Activated naive CD8-positive, alpha-beta T cell treated with anti-CD3 and anti-CD28 coated beads, Interleukin-2, amount 10 ng/mL, durations not matched to agents 7 days and 5 days (primary cell): ENCODE results near the gene PRSS56. TPM values are rescaled to one million over a fixed set of nuclear protein-coding genes. Genes with fewer than 3 reads are reported as not detected.
"Not testable (repeated sequence)": the region's sequence is repeated elsewhere in the genome, so short reads cannot be mapped to it uniquely, and the experiment has no call there.

Experiments
- ATAC-seq: fragments of 150-1000 bp; cut with Tn5 transposase; one replicate; pipeline ENCODE4 v1.10.0; 2021; ENCODE audit warnings: low read depth, moderate library complexity
- POLR2A ChIA-PET: fragments of 350-600 bp; sonication (Branson Sonifier 250); formaldehyde crosslinking; loops from one replicate; lab custom pipeline; 2021; ENCODE audit warnings: antibody characterized with exemption; lab: Charles Lee
- DNase-seq: peaks from one replicate; pipeline ENCODE4 v3.0.0; 2021
- H3K27ac Mint-ChIP-seq: one replicate; pipeline ENCODE4 v1.8.0; 2022; ENCODE audit warnings: mild to moderate bottlenecking, mixed read lengths
- H3K27me3 Mint-ChIP-seq: one replicate; pipeline ENCODE4 v1.8.0; 2022; ENCODE audit warnings: mild to moderate bottlenecking, moderate library complexity, mixed read lengths
- H3K36me3 Mint-ChIP-seq: one replicate; pipeline ENCODE4 v1.8.0; 2021; ENCODE audit warnings: mild to moderate bottlenecking, mixed read lengths
- H3K4me1 Mint-ChIP-seq: one replicate; pipeline ENCODE4 v1.8.0; 2021; ENCODE audit warnings: mixed read lengths
- H3K4me3 Mint-ChIP-seq: one replicate; pipeline ENCODE4 v1.8.0; 2022; ENCODE audit warnings: mild to moderate bottlenecking, moderate library complexity, mixed read lengths
- H3K9me3 Mint-ChIP-seq: one replicate; pipeline ENCODE4 v1.8.0; 2021; ENCODE audit warnings: mixed read lengths
- total RNA-seq, 2 experiments: library from RNA; stranded (reverse); gene quantifications; one replicate each; pipeline ENCODE4 v1.2.3, GENCODE V29; 2021

PRSS56 gene
- total RNA-seq, 2 experiments from 2014 or later: not detected

DNA sequence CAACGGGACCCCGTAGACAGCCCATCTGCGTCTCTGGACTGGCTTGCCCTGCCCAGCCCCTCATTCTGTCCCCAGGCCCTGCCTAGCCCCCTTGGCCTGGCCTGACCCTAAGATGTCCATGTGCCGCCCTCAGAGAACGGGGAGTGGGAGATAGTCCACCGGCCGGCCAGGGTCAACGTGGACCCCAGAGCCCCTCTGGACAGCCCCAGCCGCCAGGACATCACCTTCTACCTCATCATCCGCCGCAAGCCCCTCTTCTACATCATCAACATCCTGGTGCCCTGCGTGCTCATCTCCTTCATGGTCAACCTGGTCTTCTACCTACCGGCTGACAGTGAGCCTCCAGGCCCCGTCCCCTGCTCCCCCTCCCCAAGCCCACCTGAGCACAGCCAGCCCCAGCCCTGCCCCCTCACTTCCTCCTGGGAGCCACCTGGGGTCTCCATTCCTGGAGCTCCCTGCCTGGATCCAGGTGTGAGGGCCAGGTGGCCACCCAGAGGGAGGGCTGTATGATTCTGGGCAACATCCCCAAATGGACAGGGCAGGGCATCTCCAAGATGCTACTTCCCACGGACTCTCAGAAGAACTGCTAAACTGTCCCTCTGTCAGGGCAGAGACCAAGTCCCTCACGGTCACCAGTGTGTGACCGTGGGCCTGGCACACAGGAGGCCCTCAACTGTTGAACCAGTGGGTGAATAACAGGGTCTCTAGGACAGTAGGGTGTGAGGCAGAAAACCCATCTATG is 9.8 kb downstream of the PRSS56 start:
- Mint-ChIP-seq H3K9me3 (no peaks in the 10 kb centered on the region), H3K27ac (no peak overlapping the region), H3K27me3 (peaks cover 4% of the 10 kb centered on the region), H3K4me1 (peaks cover 8% of the 10 kb centered on the region), H3K36me3 (no peaks in the 10 kb centered on the region), H3K4me3 (no peak overlapping the region)
- POLR2A ChIA-PET: no interaction called here
- ATAC-seq (no peak), DNase-seq (no peak)

- H3K4me1 Mint-ChIP-seq: peaks cover 8% of the 10 kb centered on the region
- H3K9me3 Mint-ChIP-seq: no peaks in the 10 kb centered on the region
- H3K27me3 Mint-ChIP-seq: peaks cover 4% of the 10 kb centered on the region
- H3K4me3 Mint-ChIP-seq: no peak overlapping the region
- no peak overlapping the region for H3K27ac Mint-ChIP-seq
- POLR2A ChIA-PET: interaction anchor here (1.2 kb wide), 1 partner anchor 9 kb away, joined by 4 read pairs; the partner anchor contains the start of gene CHRNG
- DNase-seq (no peak), ATAC-seq (no peak)
- no peaks in the 10 kb centered on the region for H3K36me3 Mint-ChIP-seq
Observed at GRCh38 chr2:232530626-232531260, 10.6 kb downstream of the PRSS56 start.

DNA sequence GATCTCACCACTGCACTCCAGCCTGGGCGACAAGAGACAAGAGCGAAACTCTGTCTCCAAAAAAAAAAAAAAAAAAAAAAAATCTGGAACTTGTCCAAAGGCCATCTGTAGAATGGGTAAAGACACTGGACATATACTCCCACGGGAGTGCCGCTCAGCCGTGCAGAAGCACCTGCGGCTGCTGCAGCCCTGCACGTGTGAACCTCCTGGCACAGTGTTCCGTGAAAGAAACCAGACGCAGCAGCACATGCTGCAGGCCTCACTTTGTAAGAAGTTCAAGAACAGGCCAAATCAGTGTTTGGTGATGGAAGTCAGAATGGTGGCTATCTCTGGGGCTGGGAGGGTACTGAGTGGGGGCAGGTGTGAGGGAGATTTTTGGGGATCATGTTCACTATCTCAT is 12.2 kb downstream of the PRSS56 start:
- POLR2A ChIA-PET: no interaction called here
- Mint-ChIP-seq H3K4me3 (no peak overlapping the region), H3K36me3 (peaks cover 3% of the 10 kb centered on the region), H3K4me1 (peaks cover 8% of the 10 kb centered on the region), H3K27ac (no peak overlapping the region), H3K9me3 (peaks cover 2% of the 10 kb centered on the region), H3K27me3 (peaks cover 5% of the 10 kb centered on the region)
- ATAC-seq (no peak), DNase-seq (no peak)

GRCh38 chr2:232532821-232533220 is 12.6 kb downstream of the PRSS56 start:
- H3K36me3 Mint-ChIP-seq, POLR2A ChIA-PET, H3K27ac Mint-ChIP-seq, H3K4me3 Mint-ChIP-seq, H3K9me3 Mint-ChIP-seq, H3K4me1 Mint-ChIP-seq, H3K27me3 Mint-ChIP-seq, ATAC-seq: not testable (repeated sequence)
- DNase-seq: peak; percentile 22

DNA sequence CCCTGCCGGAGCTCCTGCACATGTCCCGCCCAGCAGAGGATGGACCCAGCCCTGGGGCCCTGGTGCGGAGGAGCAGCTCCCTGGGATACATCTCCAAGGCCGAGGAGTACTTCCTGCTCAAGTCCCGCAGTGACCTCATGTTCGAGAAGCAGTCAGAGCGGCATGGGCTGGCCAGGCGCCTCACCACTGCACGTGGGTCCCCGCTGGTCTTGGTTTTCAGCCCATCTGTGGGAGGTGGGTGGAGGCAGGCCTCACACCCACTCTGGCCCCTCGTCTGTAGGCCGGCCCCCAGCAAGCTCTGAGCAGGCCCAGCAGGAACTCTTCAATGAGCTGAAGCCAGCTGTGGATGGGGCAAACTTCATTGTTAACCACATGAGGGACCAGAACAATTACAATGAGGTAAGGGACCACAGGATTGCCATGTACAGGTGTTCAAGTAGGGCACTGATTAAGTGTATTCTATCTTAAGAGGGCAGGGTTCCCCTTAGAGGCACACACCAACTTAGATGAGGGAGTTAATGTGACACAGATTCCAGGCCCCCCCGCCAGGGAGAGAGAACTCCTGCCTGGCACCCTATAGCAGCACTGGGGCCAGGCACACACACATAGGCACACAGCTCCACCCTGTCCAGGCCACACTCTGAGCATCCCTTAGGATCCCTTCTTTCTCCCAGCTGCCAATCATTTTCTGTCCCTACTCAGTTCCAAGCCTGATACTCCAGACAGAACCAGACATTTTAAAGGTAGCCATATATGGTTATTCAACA is 13.9 kb downstream of the PRSS56 start:
- peaks cover 12% of the 10 kb centered on the region for H3K4me1 Mint-ChIP-seq
- H3K4me3 Mint-ChIP-seq: no peak overlapping the region
- POLR2A ChIA-PET: no interaction called here
- H3K27me3 Mint-ChIP-seq: peaks cover 7% of the 10 kb centered on the region
- peaks cover 2% of the 10 kb centered on the region for H3K9me3 Mint-ChIP-seq
- H3K36me3 Mint-ChIP-seq: peaks cover 3% of the 10 kb centered on the region
- no peak for ATAC-seq
- H3K27ac Mint-ChIP-seq: no peak overlapping the region
- DNase-seq: peak; percentile 20

DNA sequence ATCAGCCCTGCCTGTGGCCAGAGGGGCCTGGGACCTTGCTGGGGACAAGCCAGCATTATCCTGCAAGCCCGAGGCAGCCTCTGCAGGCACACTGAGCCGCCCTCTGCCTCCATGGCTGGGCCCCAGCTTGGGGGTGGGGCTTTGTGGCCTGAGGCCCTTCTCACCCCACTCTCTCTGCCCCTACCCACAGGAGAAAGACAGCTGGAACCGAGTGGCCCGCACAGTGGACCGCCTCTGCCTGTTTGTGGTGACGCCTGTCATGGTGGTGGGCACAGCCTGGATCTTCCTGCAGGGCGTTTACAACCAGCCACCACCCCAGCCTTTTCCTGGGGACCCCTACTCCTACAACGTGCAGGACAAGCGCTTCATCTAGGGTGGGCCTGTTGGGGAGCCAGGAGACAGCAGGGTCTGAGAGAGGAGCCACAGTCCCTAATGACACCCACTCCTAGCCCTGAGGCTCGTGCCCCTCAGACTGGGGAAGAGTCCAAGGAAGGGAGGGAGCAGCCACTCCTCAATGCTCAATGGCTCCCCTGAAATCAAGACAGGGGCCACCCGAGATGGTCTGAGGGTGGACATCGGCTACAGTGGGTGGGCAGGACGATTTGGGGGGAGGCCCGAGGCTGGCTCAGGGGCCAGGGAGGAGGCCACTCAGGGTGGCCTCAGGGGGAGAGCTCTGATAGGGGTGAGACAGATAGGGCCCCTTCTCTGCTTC is 14.9 kb downstream of the PRSS56 start:
- Mint-ChIP-seq H3K4me1 (peaks cover 9% of the 10 kb centered on the region), H3K4me3 (no peak overlapping the region), H3K27ac (no peak overlapping the region), H3K36me3 (peaks cover 3% of the 10 kb centered on the region), H3K9me3 (peaks cover 2% of the 10 kb centered on the region), H3K27me3 (peaks cover 7% of the 10 kb centered on the region)
- ATAC-seq: no peak
- peak; percentile 10 for DNase-seq
- POLR2A ChIA-PET: no interaction called here

DNA sequence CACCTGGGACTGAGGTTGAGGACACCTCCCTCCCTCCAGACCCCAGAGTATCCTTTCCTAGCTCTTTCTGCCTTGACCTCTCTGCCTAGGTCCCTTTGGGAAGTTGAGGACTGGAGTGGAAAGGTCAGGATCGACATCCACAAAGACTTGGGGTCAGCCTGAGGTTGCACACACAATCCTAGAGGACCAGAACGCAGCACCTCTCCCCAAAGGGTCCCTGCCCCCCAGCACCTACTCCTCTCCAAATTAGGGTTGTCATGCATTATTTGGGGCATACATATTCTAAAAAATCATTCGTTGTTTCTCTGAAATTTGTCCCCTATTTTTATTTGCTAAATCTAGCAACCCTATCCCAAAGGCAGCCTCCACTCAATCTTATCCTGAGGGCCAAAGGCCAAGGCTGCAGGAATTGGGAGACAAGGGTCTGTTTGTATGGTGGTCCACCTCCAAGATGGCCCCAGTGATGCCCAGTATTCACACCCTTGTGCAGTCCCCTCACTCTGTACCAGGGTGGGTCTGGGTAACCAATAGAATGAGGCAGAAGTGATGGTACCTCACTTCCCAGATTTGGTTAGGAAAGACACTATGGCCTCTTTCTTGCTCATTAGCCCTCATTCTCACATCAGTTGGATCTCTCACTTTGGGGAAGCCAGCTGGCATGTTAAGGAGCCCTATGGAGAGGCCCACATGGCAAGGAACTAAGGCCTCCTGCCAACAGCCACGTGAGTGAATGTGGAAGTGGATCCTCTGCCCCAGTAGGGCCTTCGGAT is 15.8 kb downstream of the PRSS56 start:
- H3K27me3 Mint-ChIP-seq: peaks cover 7% of the 10 kb centered on the region
- ATAC-seq (no peak), DNase-seq (peak; percentile 25)
- H3K27ac Mint-ChIP-seq: no peak overlapping the region
- peaks cover 9% of the 10 kb centered on the region for H3K4me1 Mint-ChIP-seq
- POLR2A ChIA-PET: no interaction called here
- H3K9me3 Mint-ChIP-seq: peaks cover 2% of the 10 kb centered on the region
- H3K36me3 Mint-ChIP-seq: peaks cover 3% of the 10 kb centered on the region
- H3K4me3 Mint-ChIP-seq: no peak overlapping the region

- H3K4me3 Mint-ChIP-seq: no peak overlapping the region
- H3K27ac Mint-ChIP-seq: no peak overlapping the region
- POLR2A ChIA-PET: no interaction called here
- H3K27me3 Mint-ChIP-seq: peaks cover 7% of the 10 kb centered on the region
- peaks cover 3% of the 10 kb centered on the region for H3K36me3 Mint-ChIP-seq
- peaks cover 2% of the 10 kb centered on the region for H3K9me3 Mint-ChIP-seq
- H3K4me1 Mint-ChIP-seq: peaks cover 9% of the 10 kb centered on the region
- DNase-seq (peak; percentile 28), ATAC-seq (no peak)
Observed at GRCh38 chr2:232537079-232537478, 16.9 kb downstream of the PRSS56 start.

GRCh38 chr2:232537499-232537898 is 17.3 kb downstream of the PRSS56 start:
- Mint-ChIP-seq H3K9me3 (peaks cover 2% of the 10 kb centered on the region), H3K27ac (no peak overlapping the region), H3K4me3 (no peak overlapping the region), H3K4me1 (peaks cover 9% of the 10 kb centered on the region), H3K36me3 (peaks cover 3% of the 10 kb centered on the region), H3K27me3 (peaks cover 7% of the 10 kb centered on the region)
- no peak for DNase-seq
- ATAC-seq: no peak
- POLR2A ChIA-PET: no interaction called here

GRCh38 chr2:232538671-232539070 is 18.5 kb downstream of the PRSS56 start:
- Mint-ChIP-seq H3K9me3 (peaks cover 2% of the 10 kb centered on the region), H3K36me3 (peaks cover 5% of the 10 kb centered on the region), H3K27ac (no peak overlapping the region), H3K4me3 (no peak overlapping the region), H3K27me3 (peaks cover 7% of the 10 kb centered on the region), H3K4me1 (peaks cover 9% of the 10 kb centered on the region)
- no peak for ATAC-seq
- POLR2A ChIA-PET: interaction anchor here (0.7 kb wide), 1 partner anchor 11 kb away, joined by 3 read pairs; the partner anchor contains the start of gene TIGD1
- DNase-seq: no peak

GRCh38 chr2:232539298-232540231 is 19.4 kb downstream of the PRSS56 start, which contains the start of gene CHRNG:
Gene CHRNG, plus strand, starts transcription at chr2:232539692. Its CDS starts 56 bp downstream, at chr2:232539748.
- DNase-seq (no peak), ATAC-seq (no peak)
- Mint-ChIP-seq H3K27ac (no peak within 1 kb of the TSS), H3K36me3 (peaks cover 5% of the 10 kb centered on the region), H3K4me1 (peaks cover 9% of the 10 kb centered on the region), H3K4me3 (no peak within 1 kb of the TSS), H3K27me3 (peaks cover 7% of the 10 kb centered on the region), H3K9me3 (peaks cover 2% of the 10 kb centered on the region)
- POLR2A ChIA-PET: interaction anchor here (1.0 to 1.1 kb wide), 2 partner anchors 8 to 11 kb away, joined by 4 to 5 read pairs; partner anchors contain the start of genes EIF4E2 and TIGD1
